ENCODE results near the gene EPHA1. TPM values are rescaled to one million over a fixed set of nuclear protein-coding genes. Genes with fewer than 3 reads are reported as not detected.

The EPHA1 gene
- total RNA-seq, 1 experiment from 2014 or later = 0.39 TPM

DNA sequence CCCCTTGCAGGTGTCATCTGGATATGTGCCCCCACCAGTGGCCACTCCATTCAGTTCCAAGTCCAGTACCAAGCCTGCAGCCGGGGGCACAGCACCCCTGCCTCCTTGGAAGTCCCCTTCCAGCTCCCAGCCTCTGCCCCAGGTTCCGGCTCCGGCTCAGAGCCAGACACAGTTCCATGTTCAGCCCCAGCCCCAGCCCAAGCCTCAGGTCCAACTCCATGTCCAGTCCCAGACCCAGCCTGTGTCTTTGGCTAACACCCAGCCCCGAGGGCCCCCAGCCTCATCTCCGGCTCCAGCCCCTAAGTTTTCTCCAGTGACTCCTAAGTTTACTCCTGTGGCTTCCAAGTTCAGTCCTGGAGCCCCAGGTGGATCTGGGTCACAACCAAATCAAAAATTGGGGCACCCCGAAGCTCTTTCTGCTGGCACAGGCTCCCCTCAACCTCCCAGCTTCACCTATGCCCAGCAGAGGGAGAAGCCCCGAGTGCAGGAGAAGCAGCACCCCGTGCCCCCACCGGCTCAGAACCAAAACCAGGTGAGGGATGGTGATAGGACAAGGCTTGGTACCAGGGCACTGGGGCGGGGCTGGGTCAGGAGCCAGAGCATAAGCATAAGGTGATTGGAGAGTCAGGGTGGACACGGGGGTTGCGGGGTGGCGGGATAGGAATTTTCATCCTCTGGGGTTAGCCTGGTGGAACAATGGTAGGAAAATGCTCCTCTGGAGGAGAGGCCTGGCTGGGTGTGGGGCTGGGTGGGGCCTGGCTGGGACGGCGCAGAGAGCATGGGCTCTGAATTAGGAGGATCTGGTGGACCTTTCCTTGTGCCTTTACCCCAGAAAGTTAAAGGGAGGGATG lies 25.6 kb downstream of the EPHA1 start:
- POLR2A ChIA-PET = no interaction called here
- Histone ChIP-seq H3K9me3 (ENCODE audit: control insufficient read depth, insufficient read depth, low read depth, low read length) (no peaks in the 10 kb centered on the region), H3K27me3 (ENCODE audit: control insufficient read depth, insufficient read depth, low read length) (no peaks in the 10 kb centered on the region), H3K27ac (ENCODE audit: low read length) (no peak overlapping the region; the same call in 1 of the 2 replicates), H3K4me3 (ENCODE audit: low read depth in 2 of 2, low read length in 2 of 2) (peak overlapping the region; percentile 80 to 96), H3K4me1 (ENCODE audit: control insufficient read depth, insufficient read depth, low read length) (peaks cover 12% of the 10 kb centered on the region; the same call in 1 of the 2 replicates), H3K36me3 (ENCODE audit: control insufficient read depth, insufficient read depth, low read length) (peaks cover 5% of the 10 kb centered on the region; the same call in 1 of the 2 replicates)
- DNase-seq (ENCODE audit: low read depth, low spot score) (no peak), ATAC-seq (no peak)
- CTCF ChIA-PET = no interaction called here
- TF ChIP-seq SIN3A (IDR thresholded peaks at IDR 0.05; ENCODE audit: borderline replicate concordance, insufficient read depth, low read depth, low read length) (no peak), POLR2AphosphoS5 (IDR thresholded peaks at IDR 0.05; ENCODE audit: low read depth, low read length) (no peak), TCF7L2 (IDR thresholded peaks at IDR 0.05; ENCODE audit: low read depth, low read length) (no peak)
- TF ChIP-seq, protein P1, sequence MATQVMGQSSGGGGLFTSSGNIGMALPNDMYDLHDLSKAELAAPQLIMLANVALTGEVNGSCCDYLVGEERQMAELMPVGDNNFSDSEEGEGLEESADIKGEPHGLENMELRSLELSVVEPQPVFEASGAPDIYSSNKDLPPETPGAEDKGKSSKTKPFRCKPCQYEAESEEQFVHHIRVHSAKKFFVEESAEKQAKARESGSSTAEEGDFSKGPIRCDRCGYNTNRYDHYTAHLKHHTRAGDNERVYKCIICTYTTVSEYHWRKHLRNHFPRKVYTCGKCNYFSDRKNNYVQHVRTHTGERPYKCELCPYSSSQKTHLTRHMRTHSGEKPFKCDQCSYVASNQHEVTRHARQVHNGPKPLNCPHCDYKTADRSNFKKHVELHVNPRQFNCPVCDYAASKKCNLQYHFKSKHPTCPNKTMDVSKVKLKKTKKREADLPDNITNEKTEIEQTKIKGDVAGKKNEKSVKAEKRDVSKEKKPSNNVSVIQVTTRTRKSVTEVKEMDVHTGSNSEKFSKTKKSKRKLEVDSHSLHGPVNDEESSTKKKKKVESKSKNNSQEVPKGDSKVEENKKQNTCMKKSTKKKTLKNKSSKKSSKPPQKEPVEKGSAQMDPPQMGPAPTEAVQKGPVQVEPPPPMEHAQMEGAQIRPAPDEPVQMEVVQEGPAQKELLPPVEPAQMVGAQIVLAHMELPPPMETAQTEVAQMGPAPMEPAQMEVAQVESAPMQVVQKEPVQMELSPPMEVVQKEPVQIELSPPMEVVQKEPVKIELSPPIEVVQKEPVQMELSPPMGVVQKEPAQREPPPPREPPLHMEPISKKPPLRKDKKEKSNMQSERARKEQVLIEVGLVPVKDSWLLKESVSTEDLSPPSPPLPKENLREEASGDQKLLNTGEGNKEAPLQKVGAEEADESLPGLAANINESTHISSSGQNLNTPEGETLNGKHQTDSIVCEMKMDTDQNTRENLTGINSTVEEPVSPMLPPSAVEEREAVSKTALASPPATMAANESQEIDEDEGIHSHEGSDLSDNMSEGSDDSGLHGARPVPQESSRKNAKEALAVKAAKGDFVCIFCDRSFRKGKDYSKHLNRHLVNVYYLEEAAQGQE (IDR thresholded peaks at IDR 0.05; ENCODE audit: insufficient read depth in 1 of 2, low read depth in 2 of 2, low read length in 1 of 2) = no peak
- TF ChIP-seq, protein P2, sequence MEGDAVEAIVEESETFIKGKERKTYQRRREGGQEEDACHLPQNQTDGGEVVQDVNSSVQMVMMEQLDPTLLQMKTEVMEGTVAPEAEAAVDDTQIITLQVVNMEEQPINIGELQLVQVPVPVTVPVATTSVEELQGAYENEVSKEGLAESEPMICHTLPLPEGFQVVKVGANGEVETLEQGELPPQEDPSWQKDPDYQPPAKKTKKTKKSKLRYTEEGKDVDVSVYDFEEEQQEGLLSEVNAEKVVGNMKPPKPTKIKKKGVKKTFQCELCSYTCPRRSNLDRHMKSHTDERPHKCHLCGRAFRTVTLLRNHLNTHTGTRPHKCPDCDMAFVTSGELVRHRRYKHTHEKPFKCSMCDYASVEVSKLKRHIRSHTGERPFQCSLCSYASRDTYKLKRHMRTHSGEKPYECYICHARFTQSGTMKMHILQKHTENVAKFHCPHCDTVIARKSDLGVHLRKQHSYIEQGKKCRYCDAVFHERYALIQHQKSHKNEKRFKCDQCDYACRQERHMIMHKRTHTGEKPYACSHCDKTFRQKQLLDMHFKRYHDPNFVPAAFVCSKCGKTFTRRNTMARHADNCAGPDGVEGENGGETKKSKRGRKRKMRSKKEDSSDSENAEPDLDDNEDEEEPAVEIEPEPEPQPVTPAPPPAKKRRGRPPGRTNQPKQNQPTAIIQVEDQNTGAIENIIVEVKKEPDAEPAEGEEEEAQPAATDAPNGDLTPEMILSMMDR (IDR thresholded peaks at IDR 0.05) = no peak
- intact Hi-C loops (cut with micrococcal nuclease; ENCODE audit: unreplicated experiment) = no loop called here
- in situ Hi-C loops (cut with HindIII; ENCODE audit: low pct_unique_long_range_greater_than_20kb, low sequenced_read_pairs) = no loop called here
- no TSS peak for BruUV-seq (replicated peaks)

DNA sequence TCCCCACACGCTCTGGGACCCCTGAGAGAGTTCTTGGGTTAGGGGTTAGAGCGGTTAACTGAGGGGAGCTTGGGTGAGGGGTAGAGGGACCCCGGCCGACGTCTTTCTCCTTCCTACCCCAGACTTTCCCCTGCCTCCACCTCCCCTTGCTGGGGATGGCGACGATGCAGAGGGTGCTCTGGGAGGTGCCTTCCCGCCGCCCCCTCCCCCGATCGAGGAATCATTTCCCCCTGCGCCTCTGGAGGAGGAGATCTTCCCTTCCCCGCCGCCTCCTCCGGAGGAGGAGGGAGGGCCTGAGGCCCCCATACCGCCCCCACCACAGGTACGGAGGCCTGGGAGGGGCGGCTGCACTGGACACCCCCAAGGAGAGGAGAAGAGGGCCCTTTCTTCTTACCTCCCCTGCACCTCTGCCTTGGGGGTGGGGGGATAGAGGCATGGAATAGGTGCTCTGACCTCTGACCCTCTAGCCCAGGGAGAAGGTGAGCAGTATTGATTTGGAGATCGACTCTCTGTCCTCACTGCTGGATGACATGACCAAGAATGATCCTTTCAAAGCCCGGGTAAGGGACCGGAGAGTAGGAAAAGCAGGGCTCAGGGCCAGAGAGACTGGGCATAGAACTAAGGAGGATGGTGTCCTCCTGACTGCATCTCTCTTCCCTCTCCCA lies 26.4 kb downstream of the EPHA1 start:
- Histone ChIP-seq H3K9me3 (ENCODE audit: control insufficient read depth, insufficient read depth, low read depth, low read length) (no peaks in the 10 kb centered on the region), H3K36me3 (ENCODE audit: control insufficient read depth, insufficient read depth, low read length) (peaks cover 5% of the 10 kb centered on the region; the same call in 1 of the 2 replicates), H3K4me3 (ENCODE audit: low read depth in 2 of 2, low read length in 2 of 2) (peak overlapping the region; percentile 80 to 96), H3K4me1 (ENCODE audit: control insufficient read depth, insufficient read depth, low read length) (peaks cover 12% of the 10 kb centered on the region; the same call in 1 of the 2 replicates), H3K27ac (ENCODE audit: low read length) (peak overlapping the region; percentile 82), H3K27me3 (ENCODE audit: control insufficient read depth, insufficient read depth, low read length) (no peaks in the 10 kb centered on the region)
- ATAC-seq (no peak), DNase-seq (ENCODE audit: low read depth, low spot score) (no peak)
- intact Hi-C loops (cut with micrococcal nuclease; ENCODE audit: unreplicated experiment) (no loop called here), in situ Hi-C loops (cut with HindIII; ENCODE audit: low pct_unique_long_range_greater_than_20kb, low sequenced_read_pairs) (no loop called here)
- ChIA-PET POLR2A (no interaction called here), CTCF (no interaction called here)
- BruUV-seq (replicated peaks) = no TSS peak
- no peak for TF ChIP-seq SIN3A (IDR thresholded peaks at IDR 0.05; ENCODE audit: borderline replicate concordance, insufficient read depth, low read depth, low read length)
- TF ChIP-seq, protein P1 (IDR thresholded peaks at IDR 0.05; ENCODE audit: insufficient read depth in 1 of 2, low read depth in 2 of 2, low read length in 1 of 2) = no peak

Data from Panc1 (cell line).